Hepatocyte (in vitro differentiated cells): ENCODE results near the gene APOC4.

ENCODE experiments used
- CTCF ChIP-seq: fragments of 200-600 bp; sonication (generic); IDR thresholded peaks from 2 replicates; pipeline ENCODE4 v1.5.1; 2016; ENCODE audit warnings: antibody characterized with exemption, mild to moderate bottlenecking; ENCODE audit not compliant: poor library complexity
- EZH2 ChIP-seq: fragments of 200-600 bp; sonication (generic); IDR thresholded peaks from 2 replicates; pipeline ENCODE4 v1.6.1; 2016; ENCODE audit warnings: antibody characterized with exemption, mild to moderate bottlenecking, borderline replicate concordance
- EZH2phosphoT487 ChIP-seq: fragments of 200-600 bp; sonication (generic); IDR thresholded peaks from one replicate; pipeline ENCODE4 v1.6.1; 2018; ENCODE audit warnings: antibody characterized with exemption, mild to moderate bottlenecking, low read depth, moderate library complexity; ENCODE audit not compliant: unreplicated experiment, severe bottlenecking

- TF ChIP-seq CTCF (no peak), EZH2 (no peak), EZH2phosphoT487 (no peak)
Measured at GRCh38 chr19:44993526-44993925, 51.5 kb downstream of the APOC4 start.
